Measurements from ENCODE around the gene POU5F1.

DNA sequence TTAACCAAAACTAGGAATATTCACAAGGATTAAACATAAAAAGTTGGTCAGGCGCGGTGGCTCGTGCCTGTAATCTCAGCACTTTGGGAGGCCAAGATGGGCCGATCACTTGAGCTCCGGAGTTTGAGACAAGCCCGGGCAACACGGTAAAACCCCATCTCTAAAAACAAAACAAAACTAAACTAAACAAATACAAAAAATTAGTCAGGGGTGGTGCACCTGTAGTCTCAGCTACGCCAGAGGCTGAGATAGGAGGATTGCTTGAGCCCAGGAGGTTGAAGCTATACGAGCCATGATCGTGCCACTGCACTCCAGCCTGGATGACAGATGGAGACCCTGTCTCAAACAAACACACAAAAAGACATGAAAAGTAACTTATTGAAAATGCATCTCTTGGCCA, 34.8 kb downstream of the POU5F1 start:
- TF ChIP-seq, protein P1, sequence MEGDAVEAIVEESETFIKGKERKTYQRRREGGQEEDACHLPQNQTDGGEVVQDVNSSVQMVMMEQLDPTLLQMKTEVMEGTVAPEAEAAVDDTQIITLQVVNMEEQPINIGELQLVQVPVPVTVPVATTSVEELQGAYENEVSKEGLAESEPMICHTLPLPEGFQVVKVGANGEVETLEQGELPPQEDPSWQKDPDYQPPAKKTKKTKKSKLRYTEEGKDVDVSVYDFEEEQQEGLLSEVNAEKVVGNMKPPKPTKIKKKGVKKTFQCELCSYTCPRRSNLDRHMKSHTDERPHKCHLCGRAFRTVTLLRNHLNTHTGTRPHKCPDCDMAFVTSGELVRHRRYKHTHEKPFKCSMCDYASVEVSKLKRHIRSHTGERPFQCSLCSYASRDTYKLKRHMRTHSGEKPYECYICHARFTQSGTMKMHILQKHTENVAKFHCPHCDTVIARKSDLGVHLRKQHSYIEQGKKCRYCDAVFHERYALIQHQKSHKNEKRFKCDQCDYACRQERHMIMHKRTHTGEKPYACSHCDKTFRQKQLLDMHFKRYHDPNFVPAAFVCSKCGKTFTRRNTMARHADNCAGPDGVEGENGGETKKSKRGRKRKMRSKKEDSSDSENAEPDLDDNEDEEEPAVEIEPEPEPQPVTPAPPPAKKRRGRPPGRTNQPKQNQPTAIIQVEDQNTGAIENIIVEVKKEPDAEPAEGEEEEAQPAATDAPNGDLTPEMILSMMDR (IDR thresholded peaks at IDR 0.05), result no peak
- no peak for TF ChIP-seq EP300 (IDR thresholded peaks at IDR 0.05)
- TF ChIP-seq POLR2A (IDR thresholded peaks at IDR 0.05), result no peak

Data from tibial nerve (tissue), 4 donors.